Kidney capillary endothelial cell (primary cell): ENCODE results near the gene ARHGAP5.

ENCODE experiments used
- DNase-seq: peaks from one replicate; pipeline ENCODE4 v3.0.0-alpha.2; 2018; ENCODE audit warnings: low spot score

The ARHGAP5 gene

DNA sequence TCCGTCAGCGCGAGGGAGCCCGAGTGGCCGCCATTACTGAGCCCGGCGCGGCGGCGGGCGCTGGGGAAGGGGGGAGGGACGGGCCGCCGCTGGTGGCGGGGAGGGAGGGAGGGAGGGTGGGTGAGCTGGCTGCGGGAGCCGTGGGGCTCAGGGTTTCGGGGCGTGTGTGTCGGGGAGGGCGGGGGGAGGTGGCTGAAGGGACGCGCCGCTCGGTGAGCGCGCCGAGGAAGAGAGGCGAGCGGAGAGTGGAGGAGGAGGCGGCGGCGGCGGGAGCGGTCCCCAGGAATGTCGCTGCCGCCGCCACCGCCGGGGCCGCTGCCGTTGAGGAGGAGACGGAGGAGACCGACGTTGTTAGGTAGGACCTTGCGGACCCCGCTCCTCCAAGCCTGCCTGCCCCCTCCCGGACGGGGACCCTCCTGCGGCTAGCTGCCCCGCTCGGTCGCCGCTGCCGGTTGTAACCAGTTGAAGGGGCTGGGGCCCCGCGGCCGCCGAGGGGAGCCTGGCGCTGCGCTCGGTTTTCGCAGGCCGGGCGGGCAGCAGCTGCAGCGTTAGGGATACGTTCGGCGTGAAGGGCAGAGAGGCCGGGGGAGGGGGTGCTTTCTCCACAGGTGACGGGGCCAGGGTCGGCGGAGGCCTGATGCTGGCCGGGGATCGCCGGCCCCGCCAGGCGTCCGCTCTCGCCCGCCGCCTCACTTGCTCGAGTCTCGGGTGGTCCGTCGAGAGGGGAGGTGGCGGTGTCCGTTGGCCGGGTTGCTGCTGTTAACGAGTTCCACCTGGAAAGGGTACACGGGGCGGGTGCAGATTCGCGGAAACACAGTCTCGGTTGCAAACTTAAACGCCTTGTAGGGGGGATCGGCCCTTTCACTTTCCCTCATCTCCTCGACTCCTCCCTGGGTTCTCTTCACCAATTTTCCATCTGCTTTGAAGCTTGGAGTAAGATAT, at the start of gene ARHGAP5:
Gene ARHGAP5 (plus strand): TSS at position 224 of the 942 bp plus-strand sequence. CDS start 13,366 bp downstream, outside the sequence.
- peak; percentile 46 for DNase-seq

- DNase-seq, result no peak
Observed at GRCh38 chr14:32028599-32028998, 48.5 kb upstream of the ARHGAP5 start.

GRCh38 chr14:32033543-32033942, 43.6 kb upstream of the ARHGAP5 start:
- no peak for DNase-seq

DNA sequence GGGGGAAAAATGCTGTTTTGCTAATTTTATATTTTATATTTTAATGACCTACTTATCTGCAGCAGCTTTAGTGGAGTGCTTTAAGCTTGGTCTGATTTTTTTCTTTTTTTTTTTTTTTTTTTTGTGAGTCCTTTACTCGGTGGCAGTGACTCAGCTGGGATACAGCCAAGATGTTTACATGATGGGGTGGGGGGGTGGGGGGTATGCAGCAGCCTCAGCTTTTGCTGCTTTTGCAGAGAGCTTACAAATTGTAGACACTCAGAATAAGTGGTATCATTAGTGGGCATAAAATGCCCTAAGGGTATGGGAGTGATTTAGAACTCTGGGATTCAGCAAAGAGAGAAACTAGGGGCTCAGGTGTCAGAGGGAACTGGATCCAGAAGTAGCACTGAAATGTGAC, 38.2 kb upstream of the ARHGAP5 start:
- DNase-seq, result no peak

- no peak for DNase-seq
Observed at GRCh38 chr14:32039401-32040030, 37.6 kb upstream of the ARHGAP5 start.

DNA sequence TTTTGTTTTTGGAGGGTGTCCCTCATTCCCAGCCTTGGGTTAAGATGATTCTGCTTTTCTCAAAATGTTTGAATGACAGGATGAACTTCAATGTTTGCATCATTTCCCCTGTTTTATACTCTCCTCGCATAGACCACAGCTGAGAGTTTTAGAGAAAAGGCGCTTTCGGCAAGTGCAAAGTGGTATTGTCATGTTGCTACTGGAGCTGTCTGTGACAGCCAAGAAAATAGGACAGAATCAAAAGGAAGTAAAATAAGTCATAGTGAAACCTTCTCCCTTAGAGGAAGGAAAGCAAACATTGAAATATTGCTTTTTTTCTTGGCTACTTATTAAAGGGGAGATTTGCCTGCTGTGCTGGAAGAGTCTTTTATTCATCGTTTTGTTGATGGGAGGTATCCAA, 33.5 kb upstream of the ARHGAP5 start:
- DNase-seq, result no peak

DNA sequence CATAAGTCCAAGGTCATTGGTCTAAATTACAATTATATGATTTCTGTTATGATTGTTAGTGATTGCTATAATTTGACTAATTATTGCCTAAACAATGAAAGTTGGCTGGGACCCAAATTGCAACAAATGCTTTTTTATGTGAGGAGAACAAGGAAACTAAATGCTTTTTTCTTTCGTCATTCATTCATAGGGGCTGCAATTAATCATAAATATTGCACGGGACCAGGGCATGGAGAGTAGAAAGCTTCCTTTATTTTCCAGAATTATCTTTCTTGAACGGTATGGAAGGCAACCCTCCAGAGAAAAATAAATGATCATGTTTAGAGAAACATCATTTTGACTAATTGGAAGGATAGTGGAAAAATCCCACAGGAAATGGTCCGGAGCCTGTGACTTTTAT, 32.6 kb upstream of the ARHGAP5 start:
- DNase-seq, result no peak

DNA sequence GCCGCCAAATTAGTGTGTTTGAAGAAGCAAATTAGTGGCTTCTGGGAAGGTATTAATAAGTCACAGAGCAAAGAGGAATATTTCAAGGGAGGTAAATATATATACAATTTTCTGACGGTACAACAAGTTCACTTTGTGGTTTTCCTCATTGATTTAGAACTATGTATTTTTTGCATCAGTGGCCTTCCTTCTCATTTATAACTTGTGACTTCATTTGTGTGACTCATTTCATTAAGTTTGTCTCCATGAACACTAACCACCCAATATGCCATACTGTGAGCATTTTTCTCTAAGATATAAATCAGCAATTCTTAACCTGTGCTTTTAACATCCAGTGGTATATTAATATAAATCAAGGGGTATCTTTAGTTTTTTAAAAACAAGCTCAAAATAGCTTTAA, 29.3 kb upstream of the ARHGAP5 start:
- DNase-seq, result no peak

- DNase-seq, result no peak
Observed at GRCh38 chr14:32049361-32050088, 27.6 kb upstream of the ARHGAP5 start.

GRCh38 chr14:32050878-32051277, 26.2 kb upstream of the ARHGAP5 start:
- DNase-seq, result no peak

- DNase-seq, result no peak
Observed at GRCh38 chr14:32054536-32054935, 22.6 kb upstream of the ARHGAP5 start.

DNA sequence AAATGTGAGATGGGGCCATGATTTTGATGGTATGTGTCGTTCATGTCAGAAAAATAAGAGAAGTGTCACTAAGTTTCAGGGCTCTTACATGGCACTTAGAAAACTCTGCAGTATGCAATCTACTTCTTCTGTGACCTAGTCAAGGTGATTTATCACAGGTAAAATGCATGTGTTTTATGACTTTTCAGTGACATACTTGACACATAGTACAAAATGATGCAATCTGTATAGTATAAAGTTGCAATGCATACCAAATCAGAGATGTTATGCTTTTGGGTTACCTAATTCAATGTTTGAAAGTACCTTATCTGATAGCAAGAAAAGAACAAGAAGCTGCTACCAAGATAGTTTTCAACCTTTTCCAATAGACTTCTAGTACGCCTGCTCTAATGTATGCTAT, 21.9 kb upstream of the ARHGAP5 start:
- no peak for DNase-seq

- no peak for DNase-seq
Observed at GRCh38 chr14:32059702-32060101, 17.4 kb upstream of the ARHGAP5 start.

DNA sequence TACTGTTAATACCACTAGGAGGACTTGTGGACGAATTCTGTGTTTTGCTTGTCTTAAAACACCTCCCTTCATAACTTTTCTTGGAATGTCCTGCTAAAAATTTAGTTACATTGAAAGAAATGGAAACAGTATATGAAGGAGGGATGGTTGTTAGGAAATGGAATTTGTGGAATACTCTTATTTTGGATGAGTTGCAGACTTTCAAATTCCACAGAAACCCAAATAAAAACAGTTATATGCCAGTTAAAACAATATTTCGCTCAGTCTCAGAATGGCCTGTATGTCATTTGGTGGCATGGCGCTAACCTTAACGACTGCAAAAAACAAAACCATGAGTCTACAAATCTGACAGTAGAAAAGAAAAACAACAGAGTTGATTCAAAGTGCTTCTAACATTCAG, 12.2 kb upstream of the ARHGAP5 start:
- DNase-seq, result no peak

- DNase-seq, result no peak
Observed at GRCh38 chr14:32068708-32069107, 8.4 kb upstream of the ARHGAP5 start.

DNA sequence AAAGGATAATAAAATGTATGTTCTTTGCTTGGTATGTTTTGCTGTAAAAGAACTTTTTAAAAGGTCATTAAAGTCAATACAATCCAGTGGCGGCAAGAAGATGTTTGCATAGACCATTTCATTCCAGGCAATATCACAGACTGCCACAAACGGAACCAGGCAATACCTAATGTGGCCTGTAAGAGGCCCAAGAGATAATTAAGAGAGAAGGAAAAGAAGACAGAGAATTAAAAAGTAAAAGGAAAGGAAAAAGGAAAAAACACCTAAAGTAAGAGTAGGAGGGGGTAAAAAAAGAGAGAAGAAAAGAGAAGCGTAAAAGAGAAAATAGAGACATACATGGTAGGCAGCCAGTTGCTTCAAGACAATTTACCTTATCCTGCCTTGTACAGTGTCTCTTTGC, 6.8 kb upstream of the ARHGAP5 start:
- no peak for DNase-seq

GRCh38 chr14:32072676-32073075, 4.4 kb upstream of the ARHGAP5 start:
- DNase-seq, result no peak

GRCh38 chr14:32073537-32074189, 3.4 kb upstream of the ARHGAP5 start:
- DNase-seq, result peak; percentile 72

DNA sequence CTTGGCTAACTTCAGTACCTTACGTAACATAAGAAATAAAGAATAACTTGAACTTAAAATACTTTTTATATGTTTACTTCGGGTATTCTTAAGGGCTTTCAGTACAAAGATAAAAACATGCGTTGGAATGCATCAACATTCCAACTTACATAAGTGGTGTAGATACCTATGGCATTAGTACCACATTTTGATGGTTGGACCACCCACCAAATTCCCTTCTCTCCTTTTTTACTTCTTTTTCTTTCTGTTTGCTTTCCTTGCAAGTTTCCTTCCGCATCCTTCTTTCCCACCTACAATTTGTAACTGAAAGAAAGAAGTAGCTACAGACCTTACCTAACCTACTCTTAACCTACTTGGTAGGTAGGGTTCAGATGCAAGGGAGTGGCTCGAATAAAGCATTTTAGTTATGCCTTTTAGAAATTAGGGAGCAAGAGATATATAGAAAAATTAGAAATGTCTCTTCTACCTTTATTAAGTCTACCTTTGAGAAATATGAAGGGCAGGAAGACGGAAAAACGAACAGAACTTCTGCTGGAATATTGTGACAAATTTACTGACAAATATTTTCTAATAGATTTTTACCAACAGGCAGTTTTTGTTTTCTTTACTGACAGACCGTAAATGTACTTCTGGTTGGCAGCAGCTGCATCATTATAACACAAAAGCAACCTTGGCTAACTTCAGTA, 2.1 kb upstream of the ARHGAP5 start:
- DNase-seq, result no peak

DNA sequence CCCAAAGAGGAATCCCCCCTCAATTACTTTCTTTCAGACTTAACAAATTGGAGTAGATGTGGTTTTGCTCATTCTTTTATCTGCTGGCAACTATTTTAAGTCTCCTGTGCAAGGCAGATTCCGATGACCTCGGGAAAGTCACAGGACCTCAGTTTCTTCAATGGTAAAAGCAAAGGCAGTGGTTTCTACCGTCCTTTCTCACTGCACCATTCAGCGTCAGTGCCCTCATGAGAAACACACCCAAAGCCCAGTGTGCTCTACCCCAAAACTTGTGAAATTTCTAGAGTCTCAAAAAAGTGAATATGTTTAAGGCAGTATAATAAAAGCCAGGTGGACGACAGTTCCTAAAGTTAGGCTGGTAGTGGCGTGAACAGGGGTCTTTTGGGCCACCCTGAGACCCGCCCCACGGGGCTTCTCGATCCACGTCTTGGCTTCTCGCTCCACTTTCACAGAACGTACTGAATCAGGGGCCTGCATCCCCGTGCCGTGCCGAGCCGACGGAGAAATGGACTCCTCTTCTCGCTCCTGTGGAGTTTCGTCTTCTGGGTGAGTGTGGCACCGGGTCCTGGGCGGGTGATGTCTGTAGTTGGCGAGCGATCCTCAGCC, 1.3 kb upstream of the ARHGAP5 start:
- no peak for DNase-seq
